Neural cell (in vitro differentiated cells): Measurements from ENCODE around the gene SLC6A11.

Source experiments
- CTCF ChIP-seq: fragments of 450-650 bp; IDR thresholded peaks from 2 replicates; pipeline ENCODE4 v1.5.1; 2014; ENCODE audit warnings: antibody characterized with exemption, mild to moderate bottlenecking, moderate library complexity; ENCODE audit not compliant: poor library complexity, severe bottlenecking
- EP300 ChIP-seq: fragments of 450-650 bp; conservative IDR thresholded peaks from 2 replicates; pipeline ENCODE4 v1.6.1; 2014; ENCODE audit warnings: antibody characterized with exemption, mild to moderate bottlenecking, moderate library complexity; ENCODE audit not compliant: poor library complexity, severe bottlenecking
- EZH2 ChIP-seq: fragments of 200-600, 300-800 bp; shearing (Covaris generic), sonication (generic); IDR thresholded peaks from 2 replicates; pipeline ENCODE4 v1.6.1; 2014; ENCODE audit warnings: antibody characterized with exemption, low read length, borderline replicate concordance, mild to moderate bottlenecking; ENCODE audit not compliant: insufficient read depth, poor library complexity, severe bottlenecking
- POLR2AphosphoS5 ChIP-seq: IDR thresholded peaks from 2 replicates; pipeline ENCODE4 v1.6.1; 2012
- RAD21 ChIP-seq: fragments of 450-650 bp; conservative IDR thresholded peaks from 2 replicates; pipeline ENCODE4 v1.6.1; 2014; ENCODE audit warnings: antibody characterized with exemption, mild to moderate bottlenecking, moderate library complexity
- REST ChIP-seq: IDR thresholded peaks from 2 replicates; pipeline ENCODE4 v1.6.1; 2012; ENCODE audit warnings: borderline replicate concordance
- SMC3 ChIP-seq: fragments of 450-650 bp; conservative IDR thresholded peaks from 2 replicates; pipeline ENCODE4 v1.6.1; 2014; ENCODE audit warnings: antibody characterized with exemption, mild to moderate bottlenecking, moderate library complexity; ENCODE audit not compliant: poor library complexity
- TAF1 ChIP-seq: IDR thresholded peaks from 2 replicates; pipeline ENCODE4 v1.6.1; 2012; ENCODE audit warnings: low read depth

GRCh38 chr3:10770981-10771380 lies 45.0 kb upstream of the SLC6A11 start:
- TF ChIP-seq CTCF (no peak), POLR2AphosphoS5 (no peak), SMC3 (no peak), EP300 (no peak), REST (no peak), EZH2 (no peak), RAD21 (no peak), TAF1 (no peak)
